Measurements from ENCODE around the gene PRCC.

The PRCC gene

DNA sequence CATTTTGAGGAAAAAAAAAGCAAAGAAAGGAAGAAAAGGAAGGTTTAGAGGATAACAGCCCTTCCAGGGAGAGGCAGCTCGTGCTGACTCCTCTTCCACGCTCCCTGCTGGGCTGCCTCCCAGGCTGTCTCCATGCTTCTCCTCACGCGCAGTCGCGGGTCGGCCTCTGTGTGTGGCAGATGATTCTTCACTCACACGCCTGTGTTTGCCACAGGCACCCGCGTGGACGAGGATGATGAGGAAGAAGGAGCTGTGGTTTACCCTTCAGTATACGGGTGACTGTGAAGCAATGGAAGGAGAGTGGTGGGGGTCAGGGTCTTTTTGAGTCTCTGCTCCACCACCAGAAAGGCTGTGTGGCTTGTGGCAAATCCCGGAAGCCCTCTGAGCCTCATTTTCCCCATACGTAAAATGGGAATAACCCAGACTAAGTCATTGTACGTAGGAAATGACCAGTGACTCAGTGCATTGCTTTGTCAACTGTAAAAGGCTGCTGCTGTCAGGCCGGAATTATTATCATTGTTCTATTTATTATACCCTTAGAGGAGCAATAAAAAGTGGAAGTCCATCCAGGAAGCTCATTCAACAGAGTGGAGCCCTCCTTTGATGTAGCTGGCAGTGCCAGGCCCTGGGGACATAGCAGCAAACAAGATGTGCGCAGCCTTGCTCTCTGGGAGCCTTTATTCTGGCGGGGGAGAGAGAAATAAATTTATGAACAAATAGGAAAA, 61.2 kb downstream of the PRCC start:
- no peaks in the 10 kb centered on the region for H3K9me3 ChIP-seq
- no peak overlapping the region for H3K4me3 ChIP-seq (ENCODE audit: low read depth, low read length)
- H3K36me3 ChIP-seq, result no peaks in the 10 kb centered on the region
- DNase-seq, result no peak
- TF ChIP-seq, protein P1, sequence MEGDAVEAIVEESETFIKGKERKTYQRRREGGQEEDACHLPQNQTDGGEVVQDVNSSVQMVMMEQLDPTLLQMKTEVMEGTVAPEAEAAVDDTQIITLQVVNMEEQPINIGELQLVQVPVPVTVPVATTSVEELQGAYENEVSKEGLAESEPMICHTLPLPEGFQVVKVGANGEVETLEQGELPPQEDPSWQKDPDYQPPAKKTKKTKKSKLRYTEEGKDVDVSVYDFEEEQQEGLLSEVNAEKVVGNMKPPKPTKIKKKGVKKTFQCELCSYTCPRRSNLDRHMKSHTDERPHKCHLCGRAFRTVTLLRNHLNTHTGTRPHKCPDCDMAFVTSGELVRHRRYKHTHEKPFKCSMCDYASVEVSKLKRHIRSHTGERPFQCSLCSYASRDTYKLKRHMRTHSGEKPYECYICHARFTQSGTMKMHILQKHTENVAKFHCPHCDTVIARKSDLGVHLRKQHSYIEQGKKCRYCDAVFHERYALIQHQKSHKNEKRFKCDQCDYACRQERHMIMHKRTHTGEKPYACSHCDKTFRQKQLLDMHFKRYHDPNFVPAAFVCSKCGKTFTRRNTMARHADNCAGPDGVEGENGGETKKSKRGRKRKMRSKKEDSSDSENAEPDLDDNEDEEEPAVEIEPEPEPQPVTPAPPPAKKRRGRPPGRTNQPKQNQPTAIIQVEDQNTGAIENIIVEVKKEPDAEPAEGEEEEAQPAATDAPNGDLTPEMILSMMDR (IDR thresholded peaks at IDR 0.05; ENCODE audit: low read depth, low read length), result no peak
- H3K27me3 ChIP-seq, result no peaks in the 10 kb centered on the region
- H3K4me1 ChIP-seq, result no peaks in the 10 kb centered on the region

DNA sequence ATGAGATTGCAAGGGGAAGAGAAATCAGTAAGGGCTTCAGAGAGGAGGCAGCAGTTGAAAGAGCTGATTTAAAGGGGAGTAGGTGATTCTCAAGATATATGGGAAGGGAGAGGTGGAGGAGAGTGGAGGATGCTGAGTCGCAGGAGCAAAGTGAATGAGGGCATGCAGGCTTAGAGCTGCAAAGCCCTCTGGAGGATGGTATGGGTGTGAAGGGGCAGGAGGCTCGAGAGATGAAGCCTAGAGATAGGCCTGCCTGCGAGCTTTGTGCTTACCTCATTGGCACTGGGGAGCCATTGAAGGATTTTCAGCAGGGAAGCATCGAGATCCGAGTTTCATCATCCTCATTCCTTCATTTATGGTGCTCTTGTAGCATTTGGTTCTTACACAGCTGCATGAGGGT, 65.1 kb downstream of the PRCC start:
- no peaks in the 10 kb centered on the region for H3K36me3 ChIP-seq
- no peak overlapping the region for H3K4me3 ChIP-seq (ENCODE audit: low read depth, low read length)
- no peak for DNase-seq
- TF ChIP-seq, protein P1 (IDR thresholded peaks at IDR 0.05; ENCODE audit: low read depth, low read length), result no peak
- H3K27me3 ChIP-seq, result no peaks in the 10 kb centered on the region
- no peaks in the 10 kb centered on the region for H3K9me3 ChIP-seq
- H3K4me1 ChIP-seq, result no peaks in the 10 kb centered on the region

DNA sequence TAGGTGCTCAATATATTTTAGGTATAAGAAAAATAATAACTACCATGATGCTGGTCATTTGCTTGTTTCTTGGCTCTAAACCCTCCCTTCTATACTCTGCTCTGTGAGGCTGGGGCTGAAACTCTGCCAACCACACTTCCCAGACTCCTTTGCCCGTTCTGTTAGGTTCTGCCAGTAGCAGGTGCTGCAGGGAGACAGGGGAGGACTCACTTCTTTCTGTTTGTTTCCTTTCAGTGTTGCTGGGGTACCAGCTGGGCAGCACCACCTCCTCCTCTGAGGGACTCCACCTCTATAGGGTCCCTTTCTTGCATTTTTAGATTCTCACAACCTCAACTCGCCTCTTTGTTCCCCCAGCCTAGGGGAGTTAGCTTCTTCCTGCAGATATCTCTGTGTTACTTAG, 66.3 kb downstream of the PRCC start:
- Histone ChIP-seq H3K36me3 (no peaks in the 10 kb centered on the region), H3K9me3 (no peaks in the 10 kb centered on the region), H3K4me1 (no peaks in the 10 kb centered on the region), H3K4me3 (ENCODE audit: low read depth, low read length) (no peak overlapping the region), H3K27me3 (no peaks in the 10 kb centered on the region)
- TF ChIP-seq, protein P1 (IDR thresholded peaks at IDR 0.05; ENCODE audit: low read depth, low read length), result no peak
- no peak for DNase-seq

DNA sequence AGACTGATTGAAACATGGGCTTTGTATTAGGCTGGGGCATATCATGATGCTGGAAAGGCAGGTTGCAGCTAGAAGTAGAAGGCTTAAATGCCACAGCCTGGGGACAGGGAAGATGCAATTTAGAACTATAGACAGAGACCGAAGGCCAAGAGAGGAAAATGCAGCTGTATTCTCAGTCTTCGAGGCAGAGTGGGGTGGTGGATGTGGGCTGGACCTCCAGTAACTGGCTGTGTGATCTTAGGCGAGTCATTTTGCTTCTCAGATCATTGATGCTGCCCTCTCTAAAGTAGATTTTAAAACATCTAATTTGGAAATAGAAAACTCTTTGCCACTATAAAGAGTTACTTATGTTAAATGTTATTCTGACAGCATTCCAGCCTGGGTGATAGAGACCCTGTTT, 67.0 kb downstream of the PRCC start:
- no peak overlapping the region for H3K4me3 ChIP-seq (ENCODE audit: low read depth, low read length)
- no peaks in the 10 kb centered on the region for H3K27me3 ChIP-seq
- H3K4me1 ChIP-seq, result peaks cover 5% of the 10 kb centered on the region
- H3K9me3 ChIP-seq, result no peaks in the 10 kb centered on the region
- DNase-seq, result no peak
- no peaks in the 10 kb centered on the region for H3K36me3 ChIP-seq
- TF ChIP-seq, protein P1 (IDR thresholded peaks at IDR 0.05; ENCODE audit: low read depth, low read length), result no peak

DNA sequence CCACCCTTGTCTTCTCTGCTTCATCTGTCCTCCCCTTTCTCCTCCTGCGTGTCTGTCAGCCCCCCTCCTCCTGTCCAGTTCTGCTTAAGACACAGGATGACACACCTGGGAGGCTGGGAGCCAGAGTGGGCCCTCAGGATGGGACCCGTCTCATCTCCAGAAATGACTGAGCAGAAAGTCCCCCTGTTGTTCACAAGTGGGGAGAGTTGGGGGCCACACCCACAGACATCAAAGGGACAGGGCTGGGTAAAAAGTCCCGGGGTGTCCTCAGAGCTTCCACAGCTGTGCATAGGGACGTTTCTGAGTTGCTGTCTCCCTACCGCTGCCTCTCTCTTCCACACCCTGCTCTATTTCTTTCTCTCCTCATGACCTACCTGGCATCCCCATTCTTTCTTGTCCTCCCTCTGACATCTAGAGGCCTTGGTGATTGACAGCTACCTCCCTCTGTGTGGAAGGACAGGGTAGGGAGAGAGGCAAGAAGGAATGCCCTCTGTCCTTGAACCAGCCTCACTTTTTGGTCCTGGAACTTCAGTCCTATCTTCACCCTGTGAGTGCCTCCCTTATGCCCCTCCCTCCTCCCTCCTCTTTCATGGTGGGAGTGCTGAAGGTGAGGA, 68.8 kb downstream of the PRCC start:
- Histone ChIP-seq H3K36me3 (no peaks in the 10 kb centered on the region), H3K27me3 (no peaks in the 10 kb centered on the region), H3K9me3 (no peaks in the 10 kb centered on the region), H3K4me3 (ENCODE audit: low read depth, low read length) (no peak overlapping the region), H3K4me1 (peaks cover 10% of the 10 kb centered on the region)
- TF ChIP-seq, protein P1 (IDR thresholded peaks at IDR 0.05; ENCODE audit: low read depth, low read length), result no peak
- no peak for DNase-seq

DNA sequence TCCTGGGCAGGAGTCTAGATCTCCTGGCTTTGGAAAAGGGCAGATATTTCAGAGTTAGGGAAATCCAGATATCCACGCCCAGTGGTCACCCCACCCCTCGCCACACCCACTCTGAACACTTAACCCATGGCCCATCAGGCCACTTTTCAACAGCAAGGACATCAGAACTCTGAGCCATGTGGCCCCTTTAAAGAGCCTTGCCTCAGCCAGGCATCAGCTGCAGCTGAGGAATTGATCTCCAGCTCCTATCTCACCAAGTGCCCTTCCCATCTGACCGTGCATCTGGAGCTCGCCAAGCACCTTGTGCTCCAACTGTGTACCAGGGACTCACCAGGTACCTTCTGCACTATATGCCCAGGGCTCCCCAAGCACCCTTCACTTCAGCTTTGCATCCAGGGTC, 69.6 kb downstream of the PRCC start:
- Histone ChIP-seq H3K9me3 (no peaks in the 10 kb centered on the region), H3K36me3 (no peaks in the 10 kb centered on the region), H3K4me3 (ENCODE audit: low read depth, low read length) (no peak overlapping the region), H3K27me3 (no peaks in the 10 kb centered on the region), H3K4me1 (peaks cover 10% of the 10 kb centered on the region)
- no peak for DNase-seq
- TF ChIP-seq, protein P1 (IDR thresholded peaks at IDR 0.05; ENCODE audit: low read depth, low read length), result no peak

Data from BE2C (cell line).